Peyer's patch (tissue), 4 donors: ENCODE measurements around the gene RGS1. TPM values are rescaled to one million over a fixed set of nuclear protein-coding genes. Genes with fewer than 3 reads are reported as not detected.
"Not testable (repeated sequence)": the region's sequence is repeated elsewhere in the genome, so short reads cannot be mapped to it uniquely, and the experiment has no call there.

Source experiments
- DNase-seq, 3 donors: peaks; one replicate each; pipeline ENCODE4 v3.0.0-alpha.2; 2017 to 2019
- H3K27ac ChIP-seq, 4 donors: fragments of 200-600 bp; sonication (generic); one replicate each; pipeline ENCODE4 v1.5.1; 2016 to 2019
- H3K27me3 ChIP-seq, 2 donors: fragments of 200-600 bp; sonication (generic); one replicate each; pipeline ENCODE4 v1.5.1; 2019
- H3K36me3 ChIP-seq, 3 donors: fragments of 200-600 bp; sonication (generic); one replicate each; pipeline ENCODE4 v1.5.1; 2016 to 2019
- H3K4me1 ChIP-seq, 4 donors: fragments of 200-600 bp; sonication (generic); one replicate each; pipeline ENCODE4 v1.5.1; 2016 to 2019
- H3K4me3 ChIP-seq, 4 donors: fragments of 200-600 bp; sonication (generic); 1 replicate in 3 of 4; 2 replicates in 1 of 4; pipeline ENCODE4 v1.5.1; 2016 to 2019; ENCODE audit warnings: mild to moderate bottlenecking in 1 of 4
- H3K9me3 ChIP-seq, 4 donors: fragments of 200-600 bp; sonication (generic); one replicate each; pipeline ENCODE4 v1.5.1; 2016 to 2019; ENCODE audit warnings: mild to moderate bottlenecking in 1 of 4
- CTCF ChIP-seq, 6 experiments: fragments of 450-650 bp in 4 of 6; fragments of 200-600 bp in 2 of 6; sonication (generic) in 1 of 6; IDR thresholded peaks; one replicate each; pipeline ENCODE4 v1.5.1; 2017 to 2019; ENCODE audit warnings: antibody characterized with exemption in 6 of 6, mild to moderate bottlenecking in 3 of 6, moderate library complexity in 1 of 6
- POLR2A ChIP-seq, 2 donors: fragments of 450-650 bp; IDR thresholded peaks; one replicate each; pipeline ENCODE4 v1.5.1; 2017; ENCODE audit warnings: antibody characterized with exemption in 2 of 2, mild to moderate bottlenecking in 2 of 2, moderate library complexity in 2 of 2
- total RNA-seq, 4 donors: library from RNA; depleted of rRNA; stranded (reverse); fragments of >200 nt; gene quantifications; one replicate each; pipeline ENCODE4 v1.1.0, GENCODE V29; 2016

The RGS1 gene
- total RNA-seq, 4 donors from 2014 or later, result 5.3 to 149 (median 20.0) TPM

GRCh38 chr1:192530254-192530653 lies 45.3 kb upstream of the RGS1 start:
- H3K4me3 ChIP-seq, result no peak overlapping the region
- H3K4me1 ChIP-seq, result no peaks in the 10 kb centered on the region
- no peak for DNase-seq
- no peaks in the 10 kb centered on the region for H3K9me3 ChIP-seq
- H3K27me3 ChIP-seq, result no peaks in the 10 kb centered on the region
- no peak for TF ChIP-seq CTCF (IDR thresholded peaks at IDR 0.05)
- TF ChIP-seq POLR2A (IDR thresholded peaks at IDR 0.05), result no peak
- peak overlapping the region; percentile 19 to 64 (median 52) for H3K27ac ChIP-seq
- no peaks in the 10 kb centered on the region for H3K36me3 ChIP-seq

GRCh38 chr1:192531037-192531703 lies 44.4 kb upstream of the RGS1 start:
- H3K9me3 ChIP-seq, H3K4me1 ChIP-seq, H3K36me3 ChIP-seq, H3K4me3 ChIP-seq, H3K27me3 ChIP-seq: not testable (repeated sequence)
- peak overlapping the region in 2 of 4 donors; percentile 19 to 64 for H3K27ac ChIP-seq
- peak in 2 of 3 donors; percentile 46 to 84 for DNase-seq

GRCh38 chr1:192534666-192535065 lies 40.9 kb upstream of the RGS1 start:
- DNase-seq, result no peak
- Histone ChIP-seq H3K27me3 (no peaks in the 10 kb centered on the region), H3K4me1 (peaks cover 0 to 8% (median 5%) of the 10 kb centered on the region in 4 donors), H3K9me3 (no peaks in the 10 kb centered on the region), H3K36me3 (no peaks in the 10 kb centered on the region), H3K27ac (peak overlapping the region in 1 of 4 donors; percentile 11), H3K4me3 (no peak overlapping the region)
- TF ChIP-seq POLR2A (IDR thresholded peaks at IDR 0.05), result no peak
- TF ChIP-seq CTCF (IDR thresholded peaks at IDR 0.05), result no peak

- no peak for TF ChIP-seq CTCF (IDR thresholded peaks at IDR 0.05)
- TF ChIP-seq POLR2A (IDR thresholded peaks at IDR 0.05), result no peak
- Histone ChIP-seq H3K4me1 (peaks cover 0 to 12% (median 8%) of the 10 kb centered on the region in 4 donors), H3K27me3 (no peaks in the 10 kb centered on the region), H3K36me3 (no peaks in the 10 kb centered on the region), H3K9me3 (no peaks in the 10 kb centered on the region), H3K4me3 (no peak overlapping the region), H3K27ac (no peak overlapping the region)
- no peak for DNase-seq
Measured at GRCh38 chr1:192535916-192536664, 39.5 kb upstream of the RGS1 start.

- peak in 2 of 3 donors; percentile 43 to 62 for DNase-seq
- Histone ChIP-seq H3K4me1 (peaks cover 0 to 12% (median 8%) of the 10 kb centered on the region in 4 donors), H3K4me3 (no peak overlapping the region), H3K27ac (peak overlapping the region; percentile 65 to 81 (median 71)), H3K9me3 (no peaks in the 10 kb centered on the region), H3K27me3 (no peaks in the 10 kb centered on the region), H3K36me3 (no peaks in the 10 kb centered on the region)
- peak in 1 of 2 donors; percentile 30 for TF ChIP-seq POLR2A (IDR thresholded peaks at IDR 0.05)
- no peak for TF ChIP-seq CTCF (IDR thresholded peaks at IDR 0.05)
Measured at GRCh38 chr1:192538407-192539296, 36.9 kb upstream of the RGS1 start.
